Breast epithelium (tissue), 3 donors: ENCODE measurements around the gene CDH4.

Experiments used
- CTCF ChIP-seq, 3 donors: fragments of 450-650 bp; IDR thresholded peaks; one replicate each; pipeline ENCODE4 v1.5.1; 2016 to 2017; ENCODE audit warnings: antibody characterized with exemption in 3 of 3, mild to moderate bottlenecking in 3 of 3, moderate library complexity in 3 of 3
- POLR2A ChIP-seq: fragments of 450-650 bp; IDR thresholded peaks from one replicate; pipeline ENCODE4 v1.6.1; 2016; ENCODE audit warnings: antibody characterized with exemption, mild to moderate bottlenecking, moderate library complexity
- POLR2AphosphoS5 ChIP-seq, 3 donors: sonication (generic); formaldehyde crosslinking; IDR thresholded peaks; one replicate each; pipeline ENCODE4 v1.6.1; 2017; ENCODE audit warnings: antibody characterized with exemption in 3 of 3

GRCh38 chr20:61621035-61621730 lies 369.1 kb downstream of the CDH4 start:
- TF ChIP-seq POLR2AphosphoS5 (IDR thresholded peaks at IDR 0.05) (no peak), CTCF (IDR thresholded peaks at IDR 0.05) (no peak), POLR2A (no peak)
